Neural progenitor cell (in vitro differentiated cells): Measurements from ENCODE around the gene RGS3. TPM values are rescaled to one million over a fixed set of nuclear protein-coding genes. Genes with fewer than 3 reads are reported as not detected.
A peak's percentile ranks its signal among the peaks of the same experiment; 100 is the strongest.

Experiments
- DNase-seq: peaks from one replicate; pipeline ENCODE4 v3.0.0-alpha.2; 2016; ENCODE audit warnings: low spot score
- H2AFZ ChIP-seq: fragments of 200-600 bp; sonication (generic); replicated peaks from 2 replicates; pipeline ENCODE4 v1.6.1; 2016; ENCODE audit warnings: antibody characterized with exemption
- H3F3A ChIP-seq: fragments of 200-600 bp; sonication (generic); 2 replicates; pipeline ENCODE4 v1.6.1; 2016; ENCODE audit warnings: antibody characterized with exemption, low read depth
- H3K27ac ChIP-seq: fragments of 200-600 bp; sonication (generic); 2 replicates; pipeline ENCODE4 v1.5.1; 2016; ENCODE audit warnings: mild to moderate bottlenecking
- H3K27me3 ChIP-seq: fragments of 200-600 bp; sonication (generic); 2 replicates; pipeline ENCODE4 v1.6.1; 2016; ENCODE audit warnings: mild to moderate bottlenecking, moderate library complexity
- H3K36me3 ChIP-seq: fragments of 200-600 bp; sonication (generic); 2 replicates; pipeline ENCODE4 v1.5.1; 2016
- H3K4me1 ChIP-seq: fragments of 200-600 bp; sonication (generic); 2 replicates; pipeline ENCODE4 v1.6.1; 2016; ENCODE audit warnings: mixed run types
- H3K4me2 ChIP-seq: fragments of 200-600 bp; sonication (generic); 2 replicates; pipeline ENCODE4 v1.6.1; 2016
- H3K4me3 ChIP-seq: fragments of 200-600 bp; sonication (generic); 2 replicates; pipeline ENCODE4 v1.5.1; 2016
- H3K79me2 ChIP-seq: fragments of 200-600 bp; sonication (generic); 2 replicates; pipeline ENCODE4 v1.6.1; 2016; ENCODE audit warnings: low read depth
- H3K9ac ChIP-seq: fragments of 200-600 bp; sonication (generic); 2 replicates; pipeline ENCODE4 v1.6.1; 2016
- H3K9me3 ChIP-seq: fragments of 200-600 bp; sonication (generic); 2 replicates; pipeline ENCODE4 v1.5.1; 2016; ENCODE audit warnings: low read depth
- H4K20me1 ChIP-seq: fragments of 200-600 bp; sonication (generic); 2 replicates; pipeline ENCODE4 v1.6.1; 2016; ENCODE audit warnings: low read depth
- H3K27ac Mint-ChIP-seq: 3 replicates; pipeline ENCODE4 v1.8.0; 2021; ENCODE audit warnings: mixed read lengths
- H3K27me3 Mint-ChIP-seq: 2 replicates; pipeline ENCODE4 v1.8.0; 2022; ENCODE audit warnings: low read depth, mild to moderate bottlenecking, inconsistent platforms, moderate library complexity, mixed read lengths; ENCODE audit not compliant: insufficient read depth
- H3K36me3 Mint-ChIP-seq: 3 replicates; pipeline ENCODE4 v1.8.0; 2021; ENCODE audit warnings: mixed read lengths
- H3K4me1 Mint-ChIP-seq: 3 replicates; pipeline ENCODE4 v1.8.0; 2021; ENCODE audit warnings: mixed read lengths
- H3K4me3 Mint-ChIP-seq: 3 replicates; pipeline ENCODE4 v1.8.0; 2021; ENCODE audit warnings: mild to moderate bottlenecking, moderate library complexity, mixed read lengths
- H3K9me3 Mint-ChIP-seq: 3 replicates; pipeline ENCODE4 v1.8.0; 2020; ENCODE audit warnings: mixed read lengths
- CTCF ChIP-seq: fragments of 200-600 bp; sonication (generic); IDR thresholded peaks from 2 replicates; pipeline ENCODE4 v1.5.1; 2017; ENCODE audit warnings: antibody characterized with exemption, mild to moderate bottlenecking
- EZH2 ChIP-seq: fragments of 200-600 bp; sonication (generic); IDR thresholded peaks from 2 replicates; pipeline ENCODE4 v1.6.1; 2017; ENCODE audit warnings: antibody characterized with exemption, mild to moderate bottlenecking, moderate library complexity
- EZH2phosphoT487 ChIP-seq: fragments of 200-600 bp; sonication (generic); IDR thresholded peaks from 2 replicates; pipeline ENCODE4 v1.6.1; 2017; ENCODE audit warnings: antibody characterized with exemption
- total RNA-seq: library from RNA; depleted of rRNA; stranded (reverse); fragments of >200 nt; gene quantifications from 2 replicates; pipeline ENCODE4 v1.2.3, GENCODE V29; 2015; ENCODE audit warnings: low replicate concordance

RGS3 gene
- total RNA-seq, 1 donor from 2014 or later = 30.3 TPM

DNA sequence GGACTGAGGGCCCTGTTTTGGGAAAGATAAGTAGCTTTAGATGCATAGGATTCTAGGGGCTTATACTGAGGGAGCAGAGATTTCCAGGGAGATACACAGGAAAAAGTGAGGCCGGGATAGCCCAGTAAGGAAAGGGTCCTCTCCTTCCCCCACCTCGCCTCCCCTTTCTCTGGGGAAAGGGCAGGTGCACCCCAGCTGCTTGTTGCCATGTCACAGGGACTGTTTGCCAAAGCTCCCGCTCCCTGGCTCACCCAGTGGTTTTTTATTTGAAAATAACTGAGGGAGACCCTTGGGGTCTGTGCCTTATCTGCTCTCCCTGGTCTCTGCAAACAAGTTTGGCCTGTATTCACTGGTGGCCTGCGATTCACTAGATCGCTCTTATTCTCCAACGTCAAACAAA, 51.2 kb downstream of the RGS3 start:
- no peak overlapping the region for H3K9ac ChIP-seq
- peaks cover 76% of the 10 kb centered on the region for H3K4me1 Mint-ChIP-seq
- H3K36me3 ChIP-seq = no peaks in the 10 kb centered on the region
- H3K79me2 ChIP-seq = no peaks in the 10 kb centered on the region
- no peak for DNase-seq
- H3K27ac Mint-ChIP-seq = peak overlapping the region; percentile 78
- no peaks in the 10 kb centered on the region for H3K9me3 Mint-ChIP-seq
- H3K9me3 ChIP-seq = no peaks in the 10 kb centered on the region
- no peaks in the 10 kb centered on the region for H3K27me3 ChIP-seq
- no peak overlapping the region for H2AFZ ChIP-seq
- no peak for TF ChIP-seq CTCF
- TF ChIP-seq EZH2 = no peak
- no peak for TF ChIP-seq EZH2phosphoT487
- H3K36me3 Mint-ChIP-seq = peaks cover 12% of the 10 kb centered on the region
- peaks cover 5% of the 10 kb centered on the region for H3K27me3 Mint-ChIP-seq
- H3K4me3 ChIP-seq = no peak overlapping the region
- H3K4me3 Mint-ChIP-seq = no peak overlapping the region
- H3K27ac ChIP-seq = no peak overlapping the region
- no peak overlapping the region for H3K4me2 ChIP-seq
- H4K20me1 ChIP-seq = peaks cover 8% of the 10 kb centered on the region
- H3K4me1 ChIP-seq = peaks cover 20% of the 10 kb centered on the region
- peaks cover 10% of the 10 kb centered on the region for H3F3A ChIP-seq

- peak overlapping the region; percentile 42 for H3K27ac Mint-ChIP-seq
- no peak overlapping the region for H2AFZ ChIP-seq
These were observed 52.3 kb downstream of the RGS3 start for GRCh38 chr9:113515862-113516261.

GRCh38 chr9:113516840-113517577, 53.5 kb downstream of the RGS3 start:
- Histone ChIP-seq H3K4me2 (no peak overlapping the region), H3K9ac (no peak overlapping the region), H3F3A (peaks cover 3% of the 10 kb centered on the region), H3K27ac (no peak overlapping the region), H3K4me3 (no peak overlapping the region), H2AFZ (no peak overlapping the region), H3K4me1 (peaks cover 8% of the 10 kb centered on the region), H3K9me3 (no peaks in the 10 kb centered on the region), H3K79me2 (no peaks in the 10 kb centered on the region), H3K27me3 (no peaks in the 10 kb centered on the region), H3K36me3 (no peaks in the 10 kb centered on the region), H4K20me1 (no peaks in the 10 kb centered on the region)
- peaks cover 10% of the 10 kb centered on the region for H3K36me3 Mint-ChIP-seq
- H3K4me3 Mint-ChIP-seq = no peak overlapping the region
- peaks cover 57% of the 10 kb centered on the region for H3K4me1 Mint-ChIP-seq
- H3K27me3 Mint-ChIP-seq = peaks cover 7% of the 10 kb centered on the region
- H3K27ac Mint-ChIP-seq = peak overlapping the region; percentile 42
- H3K9me3 Mint-ChIP-seq = no peaks in the 10 kb centered on the region
- no peak for TF ChIP-seq EZH2
- TF ChIP-seq CTCF = no peak
- no peak for TF ChIP-seq EZH2phosphoT487
- DNase-seq = peak; percentile 26

More at GRCh38 chr9:113515862-113516261, 52.3 kb downstream of the RGS3 start:
- peaks cover 7% of the 10 kb centered on the region for H3K27me3 Mint-ChIP-seq
- Histone ChIP-seq H3K4me3 (no peak overlapping the region), H3K27me3 (no peaks in the 10 kb centered on the region), H3K27ac (no peak overlapping the region), H3K4me2 (no peak overlapping the region), H3K9ac (no peak overlapping the region), H3K4me1 (peaks cover 20% of the 10 kb centered on the region), H3K79me2 (no peaks in the 10 kb centered on the region), H4K20me1 (peaks cover 8% of the 10 kb centered on the region), H3K9me3 (no peaks in the 10 kb centered on the region), H3K36me3 (no peaks in the 10 kb centered on the region), H3F3A (peaks cover 10% of the 10 kb centered on the region)
- no peaks in the 10 kb centered on the region for H3K9me3 Mint-ChIP-seq
- no peak overlapping the region for H3K4me3 Mint-ChIP-seq
- no peak for DNase-seq
- peaks cover 12% of the 10 kb centered on the region for H3K36me3 Mint-ChIP-seq
- no peak for TF ChIP-seq CTCF
- no peak for TF ChIP-seq EZH2
- H3K4me1 Mint-ChIP-seq = peaks cover 65% of the 10 kb centered on the region
